IMR-90 (cell line): ENCODE results near the gene GMEB2. TPM values are rescaled to one million over a fixed set of nuclear protein-coding genes. Genes with fewer than 3 reads are reported as not detected.

Source experiments
- ATAC-seq: fragments of 200-7000 bp; cut with Tn5 transposase; 2 replicates; pipeline ENCODE4 v1.9.1; 2020; ENCODE audit warnings: low read depth, mild to moderate bottlenecking, moderate library complexity
- BruUV-seq: library from RNA; stranded (reverse); fragments of 400-500 nt; replicated peaks from 2 replicates; lab custom pipeline; 2021; lab: Mats Ljungman, UMichigan
- CTCF ChIA-PET: fragments of 300-600 bp; formaldehyde crosslinking; extraction: SDS; loops from one replicate; lab custom pipeline; 2021; ENCODE audit warnings: antibody characterized with exemption; lab: Yijun Ruan, JAX
- POLR2A ChIA-PET: fragments of 300-600 bp; sonication (Branson Sonifier 250); formaldehyde crosslinking; loops from one replicate; lab custom pipeline; 2022; ENCODE audit warnings: antibody characterized with exemption; ENCODE audit not compliant: unreplicated experiment; lab: Charles Lee
- DNase-seq: peaks from one replicate; pipeline ENCODE4 v3.0.0; 2013
- H2AFZ ChIP-seq: replicated peaks from 2 replicates; pipeline ENCODE3; 2013; ENCODE audit warnings: low read length, mild to moderate bottlenecking; ENCODE audit not compliant: poor library complexity
- H2AK5ac ChIP-seq: 2 replicates; pipeline ENCODE4 v1.6.1; 2013; ENCODE audit warnings: low read depth, low read length, inconsistent platforms
- H2AK9ac ChIP-seq: replicated peaks from 2 replicates; pipeline ENCODE3; 2013; ENCODE audit warnings: mild to moderate bottlenecking, low read depth, low read length, moderate library complexity; ENCODE audit not compliant: poor library complexity
- H2BK120ac ChIP-seq: 2 replicates; pipeline ENCODE4 v1.6.1; 2013; ENCODE audit warnings: low read depth, low read length, inconsistent platforms
- H2BK15ac ChIP-seq: 3 replicates; pipeline ENCODE4 v1.6.1; 2013; ENCODE audit warnings: low read depth, low read length, inconsistent platforms
- H2BK20ac ChIP-seq: 2 replicates; pipeline ENCODE4 v1.6.1; 2013; ENCODE audit warnings: low read depth, mild to moderate bottlenecking, inconsistent platforms, low read length, moderate library complexity
- H2BK5ac ChIP-seq: 2 replicates; pipeline ENCODE4 v1.6.1; 2013; ENCODE audit warnings: mild to moderate bottlenecking, low read depth, low read length, inconsistent platforms; ENCODE audit not compliant: poor library complexity, severe bottlenecking
- H3K14ac ChIP-seq: replicated peaks from 2 replicates; pipeline ENCODE4 v1.6.1; 2013; ENCODE audit warnings: low read depth, low read length, inconsistent platforms
- H3K18ac ChIP-seq: 2 replicates; pipeline ENCODE4 v1.6.1; 2013; ENCODE audit warnings: low read depth, low read length, control low read depth
- H3K23ac ChIP-seq: 2 replicates; pipeline ENCODE4 v1.6.1; 2013; ENCODE audit warnings: low read depth, low read length, inconsistent platforms
- H3K27ac ChIP-seq: 2 replicates; pipeline ENCODE4 v1.5.1; 2013; ENCODE audit warnings: mild to moderate bottlenecking, control low read depth, low read length; ENCODE audit not compliant: insufficient read depth
- H3K27me3 ChIP-seq: 2 replicates; pipeline ENCODE4 v1.6.1; 2013; ENCODE audit warnings: low read length; ENCODE audit not compliant: control insufficient read depth, insufficient read depth
- H3K36me3 ChIP-seq: 2 replicates; pipeline ENCODE4 v1.6.1; 2013; ENCODE audit warnings: low read length, mixed read lengths; ENCODE audit not compliant: control insufficient read depth, insufficient read depth
- H3K4ac ChIP-seq: 2 replicates; pipeline ENCODE4 v1.6.1; 2013; ENCODE audit warnings: low read depth, low read length, inconsistent platforms
- H3K4me1 ChIP-seq: 2 replicates; pipeline ENCODE4 v1.6.1; 2013; ENCODE audit warnings: low read length, mixed read lengths; ENCODE audit not compliant: control insufficient read depth, insufficient read depth
- H3K4me2 ChIP-seq: 2 replicates; pipeline ENCODE4 v1.6.1; 2013; ENCODE audit warnings: low read depth, mild to moderate bottlenecking, control low read depth, low read length, moderate library complexity
- H3K4me3 ChIP-seq: 2 replicates; pipeline ENCODE4 v1.5.1; 2013; ENCODE audit warnings: low read depth, mild to moderate bottlenecking, control low read depth, low read length, moderate library complexity; ENCODE audit not compliant: insufficient read depth
- H3K56ac ChIP-seq: 2 replicates; pipeline ENCODE4 v1.6.1; 2013; ENCODE audit warnings: low read length, inconsistent platforms; ENCODE audit not compliant: insufficient read depth; ENCODE audit errors: extremely low read depth
- H3K79me1 ChIP-seq, 2 experiments: 2 replicates each; pipeline ENCODE4 v1.6.1; 2013; ENCODE audit warnings: low read length in 2 of 2, inconsistent platforms in 1 of 2, low read depth in 1 of 2
- H3K9ac ChIP-seq: 2 replicates; pipeline ENCODE4 v1.6.1; 2013; ENCODE audit warnings: low read depth, low read length, control low read depth
- H3K9me1 ChIP-seq: 2 replicates; pipeline ENCODE4 v1.6.1; 2013; ENCODE audit warnings: low read length, inconsistent platforms; ENCODE audit not compliant: insufficient read depth
- H3K9me3 ChIP-seq: 2 replicates; pipeline ENCODE4 v1.6.1; 2013; ENCODE audit warnings: low read length; ENCODE audit not compliant: control insufficient read depth, insufficient read depth
- H4K20me1 ChIP-seq: 2 replicates; pipeline ENCODE4 v1.6.1; 2013; ENCODE audit warnings: low read length, inconsistent platforms; ENCODE audit not compliant: insufficient read depth
- H4K5ac ChIP-seq: 2 replicates; pipeline ENCODE4 v1.6.1; 2013; ENCODE audit warnings: mild to moderate bottlenecking, low read depth, low read length, control low read depth
- H4K8ac ChIP-seq, 2 experiments: 2 replicates each; pipeline ENCODE4 v1.6.1; 2013; ENCODE audit warnings: low read depth in 2 of 2, low read length in 2 of 2, control low read depth in 1 of 2, inconsistent platforms in 1 of 2
- H4K91ac ChIP-seq: 2 replicates; pipeline ENCODE4 v1.6.1; 2013; ENCODE audit warnings: low read depth, low read length, inconsistent platforms; ENCODE audit not compliant: insufficient read depth
- BHLHE40 ChIP-seq: fragments of 150-350 bp; IDR thresholded peaks from 2 replicates; pipeline ENCODE4 v1.6.1; 2016; ENCODE audit warnings: mild to moderate bottlenecking, low read depth, low read length
- CHD1 ChIP-seq: IDR thresholded peaks from 2 replicates; pipeline ENCODE4 v1.6.1; 2012; ENCODE audit warnings: low read depth, low read length, improper control_type of control experiment
- CTCF ChIP-seq: conservative IDR thresholded peaks from 2 replicates; pipeline ENCODE4 v1.5.1; 2012; ENCODE audit warnings: mild to moderate bottlenecking, low read depth, low read length, improper control_type of control experiment
- RFX5 ChIP-seq: IDR thresholded peaks from 2 replicates; pipeline ENCODE4 v1.8.0; 2012; ENCODE audit warnings: low read depth, mild to moderate bottlenecking, low read length, moderate library complexity
- SMC3 ChIP-seq: fragments of 150-350 bp; IDR thresholded peaks from 2 replicates; pipeline ENCODE4 v1.6.1; 2016; ENCODE audit warnings: low read depth, mild to moderate bottlenecking, antibody characterized with exemption, low read length, moderate library complexity
- WGBS, 2 experiments: methylation state at CpG; one replicate each; pipeline versions ENCODE4 v1.1.5 to v1.1.7; 2013; ENCODE audit warnings: missing lambda C conversion rate in 2 of 2; ENCODE audit not compliant: insufficient read length in 1 of 2; ENCODE audit errors: extremely low coverage in 2 of 2; 5-methylcytosine and 5-hydroxymethylcytosine counted together
- dilution Hi-C: fragments of 300-500 bp; cut with HindIII; formaldehyde crosslinking; loops from one replicate; pipeline ENCODE4 v1.14.3; 2018; ENCODE audit warnings: low sequenced_read_pairs; ENCODE audit not compliant: unreplicated experiment
- in situ Hi-C: fragments of 300-500 bp; cut with MboI; formaldehyde crosslinking; loops from 3 replicates; pipeline ENCODE4 v1.14.3; 2019; ENCODE audit warnings: low sequenced_read_pairs, inconsistent platforms, mixed read lengths
- intact Hi-C: fragments of 100-400 bp; cut with micrococcal nuclease; formaldehyde crosslinking; loops from 2 replicates; pipeline ENCODE4 v1.10.0; 2022
- polyA plus RNA-seq, 3 experiments: library from polyadenylated mRNA; depleted of rRNA; stranded (reverse); fragments of >200 nt; gene quantifications; 2 replicates each; pipeline ENCODE4 v1.2.3, GENCODE V29; 2012; ENCODE audit warnings: low replicate concordance in 1 of 3
- total RNA-seq: library from RNA; depleted of rRNA; stranded (reverse); fragments of >200 nt; gene quantifications from 2 replicates; pipeline ENCODE4 v1.2.3, GENCODE V29; 2012

Gene GMEB2
- total and polyA plus RNA-seq, 2 of the 4 experiments (the other 2 are of a cell fraction) = 5.0 to 10.0 TPM

- Histone ChIP-seq H3K79me1 (no peaks in the 10 kb centered on the region), H3K27ac (no peak overlapping the region), H4K5ac (no peak overlapping the region), H3K4ac (no peak overlapping the region), H2AK9ac (no peak overlapping the region), H4K8ac (no peak overlapping the region), H3K56ac (no peak overlapping the region), H2BK5ac (no peak overlapping the region), H2BK120ac (no peak overlapping the region), H3K23ac (no peak overlapping the region), H3K14ac (no peak overlapping the region), H4K91ac (no peak overlapping the region), H3K18ac (no peak overlapping the region), H3K4me2 (no peak overlapping the region), H3K36me3 (peaks cover 53% of the 10 kb centered on the region), H3K9me3 (no peaks in the 10 kb centered on the region), H2BK15ac (no peak overlapping the region), H2AK5ac (no peak overlapping the region), H3K9ac (no peak overlapping the region), H3K27me3 (no peaks in the 10 kb centered on the region), H3K4me3 (no peak overlapping the region), H3K4me1 (no peaks in the 10 kb centered on the region), H2BK20ac (no peak overlapping the region), H3K9me1 (no peaks in the 10 kb centered on the region), H4K20me1 (no peaks in the 10 kb centered on the region), H2AFZ (peak overlapping the region; percentile 21)
- in situ Hi-C loops = no loop called here
- ChIA-PET CTCF (no interaction called here), POLR2A (no interaction called here)
- no TSS peak for BruUV-seq
- ATAC-seq (no peak), DNase-seq (no peak)
- dilution Hi-C loops = no loop called here
- WGBS, 2 experiments = 93% methylated on average over 32 of the region's 43 CpGs; no CpG with 5 or more reads in 1 of the 2 experiments
- intact Hi-C loops = no loop called here
- no peak for TF ChIP-seq RFX5
- no peak for TF ChIP-seq CTCF
- TF ChIP-seq BHLHE40 = no peak
- no peak for TF ChIP-seq CHD1
- no peak for TF ChIP-seq SMC3
These were observed 61.1 kb downstream of the GMEB2 start for GRCh38 chr20:63565699-63566335.
